HCEC 1CT (cell line): ENCODE results near the gene ROPN1L.

ENCODE experiments used
- DNase-seq: peaks from one replicate; pipeline ENCODE4 v3.0.0-alpha.2; 2017

Gene ROPN1L

GRCh38 chr5:10459080-10460055 lies 17.7 kb downstream of the ROPN1L start:
- DNase-seq, result no peak

DNA sequence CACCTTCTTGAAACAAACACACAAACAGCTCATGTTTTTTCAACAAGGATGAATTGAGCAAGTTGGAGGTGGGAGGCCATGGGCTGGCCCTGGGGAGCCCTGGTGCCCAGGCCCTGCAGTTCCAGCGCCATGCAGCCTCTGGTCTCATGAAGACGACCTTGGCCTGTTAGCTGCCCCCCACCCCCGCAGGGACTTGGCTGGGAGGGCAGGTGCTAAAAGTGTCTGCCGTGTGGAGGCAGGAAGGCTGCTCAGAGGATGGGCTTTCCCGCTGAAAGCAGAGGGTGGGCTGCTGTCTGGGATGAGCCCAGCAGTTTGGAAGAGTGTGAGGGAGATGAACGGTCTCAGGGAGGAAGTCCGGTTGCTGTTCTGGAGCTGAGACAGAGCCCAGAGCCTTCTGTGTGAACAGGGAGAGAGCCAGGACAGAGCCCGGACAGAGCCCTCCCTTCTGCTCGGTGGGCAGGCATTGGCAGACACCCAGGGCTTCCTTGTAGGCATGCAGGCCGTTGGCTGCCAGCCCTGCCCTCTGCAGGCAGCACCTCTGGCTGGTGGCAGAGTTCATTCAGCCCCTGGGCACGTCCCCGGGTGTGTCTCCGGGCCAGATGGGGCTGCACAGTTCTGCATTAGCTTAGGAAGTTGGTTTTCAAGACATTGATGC lies 18.7 kb downstream of the ROPN1L start:
- DNase-seq, result no peak

- DNase-seq, result no peak
These were observed 19.4 kb downstream of the ROPN1L start for GRCh38 chr5:10461041-10461440.

DNA sequence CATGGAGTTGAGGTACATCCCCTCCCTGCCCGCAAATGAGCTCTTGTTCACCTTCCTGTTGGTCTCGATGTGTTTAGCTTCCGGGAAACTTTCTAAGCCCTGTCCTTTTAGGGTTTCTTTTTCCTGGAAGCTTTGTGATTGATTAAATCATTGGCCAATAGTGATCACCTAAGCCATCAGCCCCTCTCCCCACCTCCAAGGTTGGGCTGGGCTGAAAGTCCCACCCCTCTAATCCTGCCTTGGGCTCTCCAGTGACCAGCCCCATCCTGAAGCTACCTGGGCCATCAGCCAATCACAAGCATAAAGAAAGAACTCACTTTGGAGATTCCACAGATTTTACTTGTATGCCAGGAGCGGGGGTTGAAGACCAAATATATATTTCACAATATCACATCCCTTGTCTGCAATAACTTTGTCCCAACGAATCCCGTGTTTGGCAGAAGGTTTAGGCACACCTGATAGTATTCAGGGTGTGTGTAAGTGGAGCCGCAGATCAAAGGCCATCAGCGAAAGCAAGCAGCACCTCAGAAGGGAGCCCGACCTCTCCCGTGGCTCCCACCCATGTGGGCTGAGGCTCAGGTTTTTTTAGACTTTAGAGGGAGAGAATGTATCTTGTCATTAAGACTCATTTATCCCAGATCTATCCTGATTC lies 20.4 kb downstream of the ROPN1L start:
- DNase-seq, result no peak

DNA sequence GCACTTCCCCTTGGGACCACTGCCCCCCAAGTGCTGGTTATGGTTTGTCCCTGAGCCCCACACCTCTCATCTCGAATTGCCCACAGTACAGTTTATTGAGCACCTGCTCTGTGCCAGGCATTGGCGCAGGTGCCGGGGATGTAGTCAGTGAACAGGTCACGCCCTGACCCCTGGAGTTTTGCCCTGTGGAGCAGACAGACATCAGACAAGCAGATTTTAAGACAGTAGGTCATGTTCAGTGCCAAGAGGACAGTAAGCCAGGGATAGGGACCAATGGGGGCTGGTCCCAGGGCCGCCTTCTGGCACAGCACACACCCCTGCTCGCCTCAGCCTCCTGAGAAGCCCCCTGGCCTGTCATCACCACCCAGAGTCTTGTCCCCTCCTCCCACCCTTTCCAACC lies 21.9 kb downstream of the ROPN1L start:
- no peak for DNase-seq

GRCh38 chr5:10464173-10464572 lies 22.5 kb downstream of the ROPN1L start:
- DNase-seq, result no peak

DNA sequence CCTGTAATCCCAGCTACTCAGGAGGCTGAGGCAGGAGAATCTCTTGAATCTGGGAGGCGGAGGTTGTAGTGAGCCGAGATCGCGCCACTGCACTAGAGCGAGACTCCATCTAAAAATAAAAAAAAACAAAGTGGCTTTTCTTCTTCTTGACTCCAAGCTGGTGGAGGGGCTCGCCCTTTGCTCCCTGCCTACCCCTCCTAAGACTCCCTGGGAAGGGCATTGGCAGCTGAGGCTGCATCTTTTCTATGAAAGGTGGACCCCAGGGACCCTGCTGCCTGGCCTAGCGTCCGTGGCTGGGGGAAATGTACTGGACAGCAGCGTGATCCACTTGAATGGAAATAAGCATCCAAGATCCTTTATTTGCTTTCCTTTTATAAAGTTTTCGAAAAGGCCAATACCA lies 24.0 kb downstream of the ROPN1L start:
- no peak for DNase-seq

- DNase-seq, result no peak
These were observed 24.9 kb downstream of the ROPN1L start for GRCh38 chr5:10466446-10467073.

DNA sequence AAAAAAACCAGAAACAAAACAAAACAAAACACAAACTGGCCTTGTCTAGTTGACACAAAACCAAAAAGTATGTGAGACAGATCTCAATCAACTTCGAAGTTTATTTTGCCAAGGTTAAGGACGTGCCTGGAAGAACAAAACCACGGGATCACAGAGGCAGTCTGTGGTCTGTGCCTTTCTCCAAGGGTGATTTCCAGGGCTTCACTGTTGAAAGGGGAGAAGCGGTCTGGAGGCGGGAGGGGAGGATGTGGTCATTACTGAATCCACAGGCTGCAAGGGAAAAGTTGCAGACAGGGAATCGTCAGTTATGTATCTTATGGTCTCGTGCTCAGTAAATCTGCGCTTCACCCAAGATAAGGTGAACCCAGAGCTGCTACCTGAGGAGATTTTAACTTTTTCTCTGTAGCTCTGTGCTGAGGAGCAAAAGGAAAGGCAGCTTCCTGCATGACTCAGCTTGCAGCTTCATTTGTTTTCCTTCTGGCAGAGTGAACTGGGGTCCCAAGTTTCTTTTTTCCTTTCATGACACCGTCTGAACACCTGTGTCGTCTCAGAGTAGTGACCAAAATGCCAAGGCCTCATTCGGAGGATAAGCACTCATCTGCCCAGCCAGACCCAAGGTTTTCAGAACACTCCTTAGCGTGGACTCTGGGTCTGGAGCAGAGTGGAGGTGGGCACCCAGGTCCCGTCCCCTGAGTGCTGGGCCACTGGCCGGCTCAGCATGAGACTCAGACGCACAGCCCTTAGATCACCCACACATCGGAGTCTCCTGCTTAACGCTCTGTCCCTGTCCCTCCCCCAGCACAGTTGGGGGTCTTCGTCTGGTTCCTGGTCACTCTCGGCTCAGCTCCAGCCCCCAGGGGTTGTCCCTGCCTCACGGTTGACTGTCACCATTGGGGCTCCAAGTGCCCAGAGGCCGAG lies 25.9 kb downstream of the ROPN1L start:
- DNase-seq, result no peak

DNA sequence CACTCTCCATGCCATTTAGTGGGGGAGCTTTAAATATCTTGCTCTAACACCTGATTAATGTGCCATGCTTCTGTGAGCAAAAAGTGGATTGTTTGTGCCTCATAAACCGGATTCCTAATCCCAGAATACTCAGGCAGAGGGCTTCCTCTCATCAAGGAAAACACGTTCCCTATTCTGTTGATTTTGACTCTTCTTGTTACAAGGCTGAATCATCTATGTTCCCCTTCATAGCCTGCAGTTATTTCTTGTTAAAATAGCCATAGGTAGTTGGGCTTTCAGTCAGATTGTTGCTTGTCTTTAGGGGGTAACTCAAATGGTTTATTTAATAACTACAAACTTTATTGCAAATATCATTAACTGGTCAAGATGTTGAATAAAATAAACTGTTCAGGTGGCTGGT lies 26.6 kb downstream of the ROPN1L start:
- no peak for DNase-seq

DNA sequence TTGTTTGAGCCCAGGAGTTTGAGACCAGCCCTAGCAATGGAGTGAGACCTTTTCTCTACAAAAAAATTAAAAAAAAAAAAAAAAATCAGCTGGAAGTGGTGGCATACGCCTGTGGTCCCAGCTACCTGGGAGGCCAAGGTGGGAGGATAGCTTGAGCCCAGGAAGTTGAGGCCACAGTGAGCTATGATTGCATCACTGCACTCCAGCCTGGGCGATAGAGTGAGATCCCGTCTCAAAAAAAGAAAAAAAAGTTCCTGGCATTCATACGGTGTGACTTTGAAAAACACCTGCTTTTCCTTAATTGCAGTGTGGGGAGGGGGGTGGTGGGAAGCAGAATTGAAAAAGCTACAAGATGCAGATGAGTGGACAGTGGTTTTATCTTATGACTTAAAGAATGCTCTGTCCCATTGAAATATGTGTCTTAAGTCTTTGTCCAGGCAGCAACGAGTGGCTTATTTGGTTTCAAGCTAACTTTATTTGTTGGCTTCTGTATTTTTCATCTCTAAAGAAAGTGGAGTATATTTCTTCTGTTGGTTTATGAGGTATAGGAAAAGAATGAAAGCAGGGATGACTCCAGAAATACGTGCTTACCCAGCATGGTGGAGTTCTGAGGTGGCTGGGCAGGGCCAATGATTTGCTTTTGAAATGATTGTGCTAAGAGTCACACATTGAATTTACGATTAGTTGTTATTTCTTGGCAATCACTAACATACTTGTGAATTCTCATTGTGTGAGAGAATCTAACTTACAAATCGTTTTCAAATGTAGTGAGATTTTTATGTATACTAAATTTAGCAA lies 27.8 kb downstream of the ROPN1L start:
- no peak for DNase-seq

DNA sequence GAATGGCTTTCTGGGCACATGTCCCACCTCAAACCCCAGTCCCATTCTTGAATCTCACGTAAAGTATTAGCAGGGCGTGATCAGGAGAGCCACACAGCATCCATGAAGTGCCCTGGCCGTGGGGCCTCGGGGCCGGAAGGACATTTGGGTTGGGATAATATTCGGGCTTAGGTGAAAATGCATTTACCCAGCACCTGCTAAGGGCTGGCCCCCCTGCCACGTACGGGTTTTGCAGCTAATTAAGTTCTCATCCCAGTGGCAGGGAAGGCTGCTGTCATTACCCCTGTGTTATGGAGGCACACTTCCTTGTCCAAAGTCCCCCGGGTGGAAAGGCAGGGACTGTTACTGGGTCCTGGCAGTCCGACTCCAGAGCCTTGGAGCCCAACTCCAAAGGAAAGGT lies 29.0 kb downstream of the ROPN1L start:
- no peak for DNase-seq

GRCh38 chr5:10471677-10472076 lies 30.0 kb downstream of the ROPN1L start:
- no peak for DNase-seq

DNA sequence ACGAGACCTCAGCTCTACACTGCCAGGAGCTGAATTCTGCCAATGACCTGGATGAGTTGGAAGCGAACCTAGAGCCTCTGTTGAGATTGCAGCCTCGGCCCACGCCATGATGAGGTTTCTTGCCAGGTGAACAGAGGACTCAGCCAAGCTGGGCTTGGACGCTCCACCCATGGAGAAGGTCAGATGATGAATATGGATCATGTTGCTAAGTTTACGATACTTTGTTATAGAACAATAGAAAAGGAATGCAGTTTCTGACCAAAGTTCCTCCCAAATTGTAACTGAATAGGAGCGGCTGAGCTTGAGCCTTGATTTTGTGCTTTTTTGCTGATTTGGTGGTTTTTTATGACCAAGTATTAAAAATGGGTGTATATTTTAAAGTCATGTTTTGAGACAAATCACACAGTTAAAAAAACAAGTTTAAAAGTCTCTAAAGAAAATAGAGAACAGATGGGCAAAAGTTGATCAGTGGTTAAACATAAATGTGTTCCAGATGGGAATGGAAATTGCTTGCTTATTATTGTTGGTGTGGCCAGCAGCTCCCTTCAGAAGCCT lies 32.9 kb downstream of the ROPN1L start:
- no peak for DNase-seq

- no peak for DNase-seq
These were observed 34.4 kb downstream of the ROPN1L start for GRCh38 chr5:10475931-10476676.

- no peak for DNase-seq
These were observed 35.2 kb downstream of the ROPN1L start for GRCh38 chr5:10476878-10477277.

- DNase-seq, result no peak
These were observed 36.3 kb downstream of the ROPN1L start for GRCh38 chr5:10477943-10478342.

DNA sequence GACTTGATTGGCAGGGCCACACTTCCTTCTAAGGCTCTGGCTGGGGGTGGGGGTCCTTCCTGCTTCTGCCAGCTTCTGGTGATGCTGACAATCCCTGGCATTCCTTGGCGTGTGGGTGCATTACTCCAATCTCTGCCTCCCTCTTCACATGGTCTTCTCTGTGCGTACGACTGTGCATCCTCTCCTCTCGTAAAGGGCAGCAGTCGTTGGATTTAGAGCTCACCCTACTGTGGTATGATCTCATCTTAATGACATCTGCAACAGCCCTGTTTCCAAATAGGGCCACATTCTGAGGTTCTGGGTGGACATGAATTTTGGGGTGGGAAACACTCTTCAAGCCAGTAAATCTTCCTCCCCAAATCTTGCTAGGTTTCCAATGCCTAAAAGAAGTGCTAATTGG lies 36.8 kb downstream of the ROPN1L start:
- peak; percentile 69 for DNase-seq

DNA sequence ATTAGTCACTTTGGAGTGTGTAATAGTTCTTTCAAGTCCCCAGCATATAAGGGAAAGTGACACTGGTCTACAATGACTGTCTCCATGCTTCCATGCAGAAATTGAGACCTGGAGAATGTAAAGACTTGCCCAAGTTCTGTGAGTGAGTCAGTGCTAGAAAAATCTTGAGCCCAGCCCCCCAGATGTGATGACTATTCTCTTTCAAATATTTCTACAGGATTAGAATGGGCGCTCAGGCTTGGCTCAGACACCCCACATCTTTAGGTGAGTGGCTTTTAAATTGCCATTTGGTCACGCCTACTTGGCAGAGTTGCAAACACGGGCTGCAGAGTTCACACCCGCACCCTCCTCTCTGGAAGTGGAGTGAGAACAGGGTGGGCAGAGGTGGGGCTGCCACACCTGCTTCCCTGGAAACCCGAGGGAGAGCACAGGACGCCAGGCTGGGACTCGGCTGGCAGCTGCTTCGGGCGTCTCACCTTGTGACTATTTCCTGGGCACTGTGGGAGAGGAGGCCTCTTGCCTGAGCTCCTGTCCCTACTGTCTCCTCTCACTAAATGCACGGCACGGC lies 37.6 kb downstream of the ROPN1L start:
- peak; percentile 82 for DNase-seq
